NCI-H1048 (cell line): Measurements from ENCODE around the gene SCAPER.

Source experiments
- DNase-seq: peaks from one replicate; lab custom pipeline; 2025; lab: John Stamatoyannopoulos, UW

SCAPER gene

DNA sequence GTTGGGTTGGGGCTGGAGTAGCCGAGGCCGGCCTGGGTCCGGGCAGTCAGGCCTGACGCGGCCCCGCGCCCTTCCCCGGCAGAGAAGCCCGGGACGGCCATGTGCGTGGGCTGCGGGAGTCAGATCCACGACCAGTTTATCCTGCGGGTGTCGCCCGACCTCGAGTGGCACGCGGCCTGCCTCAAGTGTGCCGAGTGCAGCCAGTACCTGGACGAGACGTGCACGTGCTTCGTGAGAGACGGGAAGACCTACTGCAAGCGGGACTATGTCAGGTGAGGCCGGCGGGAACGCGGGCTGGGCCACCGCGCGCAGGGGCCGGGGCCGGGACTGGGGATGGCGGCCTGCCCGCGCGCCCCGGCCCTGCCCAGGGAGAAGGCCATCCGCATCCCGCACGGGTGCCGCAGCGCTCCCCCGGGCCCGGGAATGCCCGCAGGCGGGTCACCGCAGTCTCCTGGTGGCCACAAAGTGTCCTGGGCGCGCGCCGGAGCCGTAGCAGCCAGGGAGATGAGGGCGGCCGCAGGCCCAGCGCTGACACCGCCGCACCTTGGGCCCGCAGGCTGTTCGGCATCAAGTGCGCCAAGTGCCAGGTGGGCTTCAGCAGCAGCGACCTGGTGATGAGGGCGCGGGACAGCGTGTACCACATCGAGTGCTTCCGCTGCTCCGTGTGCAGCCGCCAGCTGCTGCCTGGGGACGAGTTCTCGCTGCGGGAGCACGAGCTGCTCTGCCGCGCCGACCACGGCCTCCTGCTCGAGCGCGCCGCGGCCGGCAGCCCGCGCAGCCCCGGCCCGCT lies 567.2 kb downstream of the SCAPER start:
- no peak for DNase-seq

GRCh38 chr15:76337059-76337695 lies 568.0 kb downstream of the SCAPER start:
- no peak for DNase-seq

DNA sequence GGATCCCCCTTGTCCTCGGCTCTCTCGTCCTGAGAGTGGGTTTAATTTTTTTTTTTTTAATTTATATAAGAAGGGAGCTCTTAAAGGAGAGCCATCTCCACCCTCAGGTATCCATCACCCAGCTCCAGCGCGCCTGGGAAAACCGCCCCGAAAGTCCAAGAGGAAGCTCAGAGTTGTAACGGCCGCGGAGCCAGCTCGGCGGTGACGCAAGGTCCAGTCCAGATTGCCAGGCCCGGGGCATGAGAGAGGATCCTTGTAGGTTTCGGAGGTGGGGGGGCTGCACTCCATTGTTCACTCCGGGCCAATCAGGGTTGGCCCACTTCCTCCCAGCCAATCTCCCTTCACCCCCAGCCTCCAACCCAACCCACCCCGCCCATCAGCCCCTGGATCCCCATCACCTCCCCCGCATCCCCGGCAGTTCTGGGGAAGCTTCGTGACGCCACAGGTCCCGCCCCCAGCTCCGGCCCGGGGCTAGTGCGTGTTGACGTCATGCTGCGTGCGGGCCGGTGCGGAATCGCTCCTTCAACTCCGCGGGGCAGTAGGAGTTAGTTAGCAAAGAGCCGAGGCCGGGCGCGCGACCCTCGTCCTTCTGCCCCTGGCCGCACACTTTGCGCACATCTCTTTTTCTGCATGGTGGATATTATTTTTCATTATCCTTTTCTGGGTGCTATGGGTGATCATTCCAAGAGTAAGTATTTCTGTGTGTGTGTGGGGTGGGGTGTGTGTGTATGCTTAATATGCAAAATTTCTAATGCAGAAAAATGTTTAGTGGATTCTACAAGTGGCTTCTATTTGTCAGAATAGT lies 568.7 kb downstream of the SCAPER start, which contains the start of gene ISL2:
Gene ISL2 (plus strand): TSS at position 520 of the 805 bp plus-strand sequence. CDS start 111 bp downstream, at position 631.
- DNase-seq: peak; percentile 91

- no peak for DNase-seq
These were observed 569.6 kb downstream of the SCAPER start for GRCh38 chr15:76335307-76336253.

- DNase-seq: no peak
These were observed 570.5 kb downstream of the SCAPER start for GRCh38 chr15:76334438-76335306.

- no peak for DNase-seq
These were observed 571.3 kb downstream of the SCAPER start for GRCh38 chr15:76333720-76334437.

GRCh38 chr15:76333309-76333708 lies 571.8 kb downstream of the SCAPER start:
- DNase-seq: no peak

GRCh38 chr15:76332796-76333195 lies 572.3 kb downstream of the SCAPER start:
- no peak for DNase-seq

GRCh38 chr15:76330080-76330680 lies 575.0 kb downstream of the SCAPER start:
- DNase-seq: no peak

DNA sequence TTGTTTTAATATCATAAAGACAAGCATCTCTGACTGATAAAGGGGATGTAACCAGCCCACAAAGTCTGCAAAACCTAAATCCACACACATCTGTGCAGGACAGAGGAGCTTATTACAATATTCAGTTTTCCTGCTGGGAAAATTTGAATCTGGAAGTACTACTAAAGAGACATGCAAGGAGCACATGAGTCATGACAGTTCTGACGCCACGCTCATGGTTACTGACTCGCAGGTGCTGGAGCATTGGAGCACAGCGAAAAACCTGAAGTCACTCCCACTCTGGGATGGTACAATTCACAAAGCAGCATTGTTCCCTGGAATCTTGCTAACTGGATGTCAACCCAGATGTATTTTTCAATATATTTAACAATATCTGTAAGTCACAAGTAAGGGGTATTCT lies 576.2 kb downstream of the SCAPER start:
- no peak for DNase-seq

DNA sequence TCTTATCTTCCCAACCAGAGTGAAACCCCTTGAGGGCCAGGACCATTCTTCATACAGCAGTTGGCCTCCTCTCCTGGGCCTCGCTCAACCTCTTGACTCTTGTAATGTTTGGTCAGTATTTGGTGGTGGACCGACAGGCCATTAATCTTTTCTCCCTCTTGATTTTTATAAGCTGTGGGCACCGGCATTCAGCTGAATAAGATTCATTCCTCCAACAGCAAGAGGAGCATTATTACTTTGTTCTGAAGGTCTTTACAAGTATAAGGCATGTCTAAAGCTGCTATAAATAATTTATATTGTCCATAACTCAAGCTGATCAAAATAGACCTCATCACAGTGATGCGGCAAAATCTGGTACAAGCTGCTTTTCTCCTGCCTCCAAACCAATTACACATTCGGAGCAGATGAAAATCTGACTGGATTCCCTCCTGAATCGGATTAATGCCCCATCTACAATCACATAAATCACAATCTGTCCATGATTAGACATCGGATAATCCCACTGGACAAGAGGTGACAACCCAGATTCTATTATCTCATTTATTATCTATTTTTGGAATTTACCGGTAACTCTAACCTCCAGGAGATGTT lies 576.9 kb downstream of the SCAPER start:
- DNase-seq: no peak

- DNase-seq: no peak
These were observed 577.7 kb downstream of the SCAPER start for GRCh38 chr15:76327191-76328105.

DNA sequence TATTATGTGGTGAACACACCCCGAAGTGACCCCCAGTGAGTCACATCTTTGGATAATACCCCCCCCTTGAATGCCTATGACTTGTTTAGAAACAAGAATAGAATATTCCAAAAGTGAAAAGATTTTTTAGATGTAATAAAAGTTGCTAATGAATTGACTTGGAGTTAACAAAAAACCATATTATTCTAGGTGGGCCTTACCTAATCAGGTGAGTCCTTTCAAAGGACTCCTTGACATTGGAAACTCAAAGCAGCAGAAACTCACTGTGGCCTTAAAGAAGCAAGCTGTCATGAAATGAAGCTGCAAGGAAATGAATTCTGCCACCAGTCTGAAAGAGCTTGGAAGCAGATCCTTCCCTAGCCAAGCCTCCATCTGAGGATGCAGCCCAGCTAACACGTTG lies 579.4 kb downstream of the SCAPER start:
- DNase-seq: no peak

DNA sequence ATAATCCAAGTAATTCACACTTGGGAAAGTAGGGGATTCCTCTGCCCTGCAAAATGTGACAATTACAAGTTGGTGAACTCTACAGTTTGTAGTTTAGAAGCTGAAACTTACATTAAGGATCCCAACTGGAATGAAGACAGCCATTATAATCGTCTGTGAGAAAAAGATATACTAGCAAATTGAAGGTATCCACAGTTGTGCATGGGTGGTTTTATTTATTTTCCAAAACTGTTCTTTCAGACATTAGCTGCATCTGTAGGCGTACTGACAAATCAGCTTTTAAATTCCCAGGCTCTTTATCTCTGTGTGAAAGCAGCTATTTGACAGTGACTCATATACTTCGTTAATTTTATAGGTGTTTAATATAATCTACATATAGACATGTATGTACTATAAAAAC lies 581.1 kb downstream of the SCAPER start:
- no peak for DNase-seq

DNA sequence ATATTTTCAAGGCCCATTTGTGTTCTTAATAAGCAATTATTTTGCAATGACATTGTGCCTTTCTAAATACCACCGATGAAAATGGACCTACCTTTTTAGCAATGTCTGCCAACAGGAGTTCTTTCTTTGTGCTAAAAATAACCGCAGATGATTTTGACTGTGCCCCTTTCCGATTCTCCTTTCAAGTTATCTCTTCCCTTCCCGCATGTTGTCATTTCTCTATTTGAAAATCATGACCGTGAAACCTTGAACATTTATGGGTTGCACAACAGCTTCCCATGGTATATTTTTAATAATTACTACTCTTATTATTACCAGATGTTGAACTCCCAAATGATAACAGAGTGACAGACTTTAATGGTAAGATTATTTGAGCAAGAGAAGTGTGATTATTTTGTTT lies 583.5 kb downstream of the SCAPER start:
- DNase-seq: no peak

DNA sequence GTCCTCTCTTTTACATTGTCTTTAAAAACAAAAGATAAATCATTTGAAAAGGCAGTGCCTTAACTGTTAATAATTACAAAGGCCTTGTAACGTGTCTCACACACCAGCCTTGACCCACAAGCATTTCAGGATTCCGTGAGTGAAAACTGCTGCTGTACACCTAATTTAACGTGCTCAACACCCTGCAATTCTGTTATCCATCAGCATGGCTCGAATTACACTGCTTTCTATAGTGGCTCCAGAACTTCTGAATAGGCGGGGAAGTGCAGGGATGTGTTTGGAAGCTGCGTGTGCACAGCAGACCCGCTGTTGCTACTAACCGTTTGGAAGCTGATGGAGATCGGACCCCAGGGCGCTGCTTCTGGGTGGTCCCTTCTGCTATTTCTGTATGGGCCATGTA lies 584.0 kb downstream of the SCAPER start:
- no peak for DNase-seq

DNA sequence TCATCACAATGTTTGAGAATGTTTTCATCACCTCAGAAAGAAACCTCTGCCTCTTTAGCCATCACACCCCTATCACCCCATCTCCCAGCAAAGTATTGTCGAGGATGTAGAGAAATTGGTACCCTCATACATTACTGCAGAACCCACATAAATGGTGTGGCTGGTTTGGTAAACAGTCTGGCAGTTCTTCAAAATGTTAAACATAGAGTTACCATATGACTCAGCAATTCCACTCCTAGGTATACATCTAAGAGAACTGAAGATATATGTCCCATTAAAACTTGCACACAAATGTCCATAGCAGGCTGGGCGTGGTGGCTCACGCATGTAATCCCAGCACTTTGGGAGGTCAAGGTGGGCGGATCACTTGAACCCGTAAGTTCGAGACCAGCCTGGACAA lies 585.1 kb downstream of the SCAPER start:
- DNase-seq: no peak

DNA sequence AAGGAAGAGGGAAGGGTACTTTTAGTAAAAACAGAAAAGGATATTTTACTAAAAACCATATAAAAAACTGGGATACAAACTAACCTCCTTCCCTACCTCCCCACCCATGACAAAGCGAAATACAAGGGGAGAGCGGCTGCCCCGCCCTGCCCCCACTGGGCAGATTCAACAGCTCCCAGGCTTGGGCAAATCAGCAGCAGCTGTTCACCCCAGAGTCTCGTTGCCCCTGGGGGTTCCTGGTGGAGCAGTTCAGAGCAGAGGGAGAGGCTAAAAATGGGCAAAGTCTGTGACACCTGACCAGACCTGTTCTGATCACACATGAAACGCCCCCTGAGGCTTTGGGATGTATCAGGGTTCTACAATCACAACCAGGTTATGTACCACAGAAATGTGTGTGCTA lies 591.4 kb downstream of the SCAPER start:
- DNase-seq: no peak
